ENCODE measurements around the gene FAM133A. TPM values are rescaled to one million over a fixed set of nuclear protein-coding genes. Genes with fewer than 3 reads are reported as not detected.

FAM133A gene
- total RNA-seq (2022; extraction: Qiagen RNA extraction): 0.68 to 0.92 TPM (median 0.78 TPM) in 5 replicates

DNA sequence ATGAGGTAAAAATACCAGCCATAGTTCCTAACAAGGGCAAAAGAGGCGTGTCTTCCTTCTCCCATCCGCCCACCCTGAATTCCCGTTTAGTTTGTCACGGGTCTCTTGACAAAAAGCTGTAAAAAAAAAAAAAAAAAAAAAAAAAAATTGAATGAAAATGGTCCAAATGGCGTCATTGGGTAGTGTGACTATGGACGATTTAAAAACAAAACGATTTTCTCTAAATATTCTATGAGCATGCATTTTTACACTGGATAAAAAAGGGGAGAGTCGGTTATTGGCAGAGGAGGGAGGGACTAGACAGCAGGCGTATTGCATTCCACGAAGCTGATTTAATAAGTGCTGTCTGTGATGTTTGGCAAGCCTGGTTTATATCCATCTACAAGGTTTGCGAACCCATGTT, at the start of gene FAM133A:
TSS of gene FAM133A (plus strand) at position 338 of the 403 bp plus-strand sequence. CDS start 35,214 bp downstream, outside the sequence.

DNA sequence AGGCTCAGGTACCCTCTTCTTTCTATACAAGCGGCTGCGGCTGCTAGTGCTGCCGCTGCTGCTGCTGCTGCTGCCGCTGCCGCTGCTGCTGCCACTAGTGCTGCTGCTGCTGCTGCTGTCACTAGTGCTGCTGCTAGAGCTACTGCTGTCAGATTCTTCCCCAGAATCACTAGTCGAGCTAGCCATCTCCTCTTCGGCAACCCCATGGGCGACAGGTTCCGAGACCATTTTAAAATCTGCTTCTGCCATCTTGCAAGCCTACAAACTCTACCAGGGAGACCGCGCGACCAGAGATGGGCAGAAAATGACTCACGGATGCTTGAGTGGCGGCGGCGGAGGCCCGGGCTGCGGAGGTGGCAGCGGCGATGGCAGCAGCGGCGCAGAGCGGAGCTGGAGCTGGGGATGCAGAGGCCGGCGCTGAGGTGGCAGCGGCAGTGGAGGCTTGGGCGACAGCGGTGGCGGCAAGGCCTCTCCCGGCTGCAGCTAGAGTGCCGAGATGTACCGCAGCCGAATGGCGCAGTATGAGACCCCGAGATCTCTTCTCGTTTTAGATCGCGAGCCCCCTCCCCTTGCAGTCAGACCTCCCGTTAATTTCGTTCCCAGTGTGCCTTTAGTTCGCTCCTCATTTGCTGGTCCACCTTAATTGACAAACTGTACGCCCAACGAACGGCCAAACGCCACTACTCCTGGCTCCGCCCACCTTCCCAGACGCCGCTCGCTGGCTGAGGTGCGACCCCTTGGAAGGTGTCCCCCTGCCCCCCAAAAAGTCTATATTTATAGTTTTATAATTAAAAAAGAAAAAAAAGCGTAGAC, 744 bp upstream of the FAM133A start, which contains the start of gene NAP1L3:
TSS of gene NAP1L3 (minus strand) at position 523 of the 813 bp plus-strand sequence. CDS start at position 249, 274 bp downstream.

Other genes starting within 250 kb of the FAM133A start
- gene NAP1L3, start 628 bp upstream of the FAM133A start, total RNA-seq (2022; extraction: Qiagen RNA extraction): 0.20 to 0.46 TPM (median 0.35 TPM) in 5 replicates

Measured in A549 treated with Hydrocortisone at 1 μM for 4 hours (cell line).